ENCODE results near the gene RPUSD1. TPM values are rescaled to one million over a fixed set of nuclear protein-coding genes. Genes with fewer than 3 reads are reported as not detected.
A peak's percentile ranks its signal among the peaks of the same experiment; 100 is the strongest.

Gene RPUSD1
- total RNA-seq, 1 donor from 2014 or later = 8.7 TPM

DNA sequence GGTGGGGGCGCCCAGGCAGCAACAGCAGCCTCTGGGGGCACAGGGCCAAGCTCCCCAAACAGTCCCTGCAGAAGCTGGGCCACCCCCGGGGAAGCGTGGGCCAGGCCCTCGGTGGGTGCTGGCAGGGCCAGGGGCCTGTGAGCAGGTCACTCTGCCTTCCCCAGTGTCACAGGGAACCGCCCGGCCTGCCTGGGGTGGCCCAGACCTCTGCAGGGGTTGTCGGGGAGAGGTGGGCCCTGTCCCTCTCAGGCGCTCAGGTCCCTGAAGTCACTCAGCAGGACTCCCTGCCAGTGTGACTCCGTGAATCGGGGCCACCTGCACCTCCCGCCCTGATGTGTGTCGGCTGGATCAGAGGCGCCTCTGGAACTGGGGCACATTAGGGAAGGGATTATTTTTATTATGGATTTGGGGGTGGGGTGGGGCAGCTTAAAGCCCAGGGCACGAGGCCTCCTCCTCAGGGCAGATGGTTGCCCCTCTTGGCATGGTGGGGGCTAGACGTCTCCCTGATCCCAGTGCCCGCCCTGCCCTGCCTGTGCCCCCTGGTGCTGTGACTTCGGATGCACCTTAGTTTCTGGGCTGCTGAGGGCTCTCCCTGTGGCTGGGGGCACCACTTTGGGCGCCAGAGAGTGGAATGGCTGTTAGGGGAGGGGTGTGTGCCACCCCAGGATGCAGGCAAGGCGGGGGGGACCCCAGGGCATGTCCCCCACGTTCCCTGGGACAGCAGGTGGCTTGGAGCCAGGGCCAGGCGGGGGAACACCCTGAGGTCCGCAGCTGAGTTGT lies 13.6 kb upstream of the RPUSD1 start:
- DNase-seq = no peak
- ATAC-seq = no peak
- intact Hi-C loops (cut with micrococcal nuclease) = no loop called here

GRCh38 chr16:800834-801511 lies 12.8 kb upstream of the RPUSD1 start:
- intact Hi-C loops (cut with micrococcal nuclease) = no loop called here
- ATAC-seq (no peak), DNase-seq (no peak)

GRCh38 chr16:799948-800833 lies 12.0 kb upstream of the RPUSD1 start, which contains the start of gene GNG13:
Gene GNG13 (minus strand): TSS chr16:800734. CDS start chr16:799077, 1,657 bp downstream.
- intact Hi-C loops (cut with micrococcal nuclease) = no loop called here
- ATAC-seq = no peak

GRCh38 chr16:799111-799947 lies 11.1 kb upstream of the RPUSD1 start:
- no peak for ATAC-seq
- peak; percentile 26 for DNase-seq
- intact Hi-C loops (cut with micrococcal nuclease) = no loop called here

More at GRCh38 chr16:799948-800833, 12.0 kb upstream of the RPUSD1 start, which contains the start of gene GNG13:
- DNase-seq = no peak

DNA sequence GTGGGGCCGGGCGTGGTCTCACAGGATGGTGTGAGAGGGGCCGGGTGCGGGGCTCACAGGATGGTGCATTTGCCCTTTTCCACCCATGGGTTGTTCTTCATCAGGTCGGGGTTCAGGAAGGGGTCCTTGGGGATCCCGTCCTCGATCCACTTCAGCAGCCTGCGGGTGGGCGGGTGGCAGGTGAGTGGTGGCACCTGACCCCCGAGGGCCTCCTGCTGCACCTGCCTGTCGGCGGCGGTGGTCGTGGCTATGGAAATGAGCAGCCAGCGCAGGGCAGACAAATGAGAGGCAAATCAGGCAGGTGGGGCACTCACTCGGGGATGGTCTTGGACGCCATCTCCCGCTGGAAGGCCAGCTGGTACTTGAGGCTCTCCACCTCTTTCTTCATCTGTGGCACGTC lies 10.5 kb upstream of the RPUSD1 start:
- ATAC-seq (no peak), DNase-seq (peak; percentile 22)
- intact Hi-C loops (cut with micrococcal nuclease) = no loop called here

- DNase-seq (no peak), ATAC-seq (no peak)
- intact Hi-C loops (cut with micrococcal nuclease) = no loop called here
These were observed 9.5 kb upstream of the RPUSD1 start for GRCh38 chr16:797686-798085.

GRCh38 chr16:797120-797420 lies 8.9 kb upstream of the RPUSD1 start:
- ATAC-seq = no peak
- DNase-seq = no peak
- intact Hi-C loops (cut with micrococcal nuclease) = no loop called here

- intact Hi-C loops (cut with micrococcal nuclease) = no loop called here
- DNase-seq (no peak), ATAC-seq (no peak)
These were observed 8.3 kb upstream of the RPUSD1 start for GRCh38 chr16:796296-797119.

DNA sequence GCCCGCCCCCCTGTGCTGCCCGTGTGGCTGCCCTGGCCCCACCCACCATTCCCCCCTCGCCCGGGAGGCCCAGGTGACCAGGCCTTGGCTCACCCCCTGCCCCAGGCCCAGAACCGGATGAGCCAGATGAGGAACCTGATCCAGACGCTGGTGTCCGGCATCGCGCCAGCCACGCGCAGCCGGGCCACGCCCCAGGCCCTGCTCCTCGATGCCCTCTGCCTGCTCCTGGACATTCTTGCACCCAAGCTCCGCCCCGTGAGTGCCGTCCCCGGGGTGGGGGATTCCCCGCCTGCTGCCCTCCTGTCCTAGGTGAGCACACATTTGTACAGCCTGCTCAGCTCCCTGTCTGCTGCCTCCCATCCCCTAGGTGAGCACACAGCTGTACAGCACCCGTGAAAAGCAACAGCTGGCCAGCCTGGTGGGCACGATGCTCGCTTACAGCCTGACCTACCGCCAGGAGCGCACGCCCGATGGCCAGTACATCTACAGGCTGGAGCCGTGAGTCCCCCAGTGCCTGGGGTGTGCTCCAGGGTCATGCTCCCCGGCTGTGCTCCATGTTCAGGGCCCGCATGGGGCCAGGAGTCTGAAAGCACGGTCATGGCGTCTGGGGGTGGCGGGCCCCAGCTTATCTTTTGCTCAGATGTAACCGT lies 7.5 kb upstream of the RPUSD1 start:
- DNase-seq (no peak), ATAC-seq (no peak)
- intact Hi-C loops (cut with micrococcal nuclease) = no loop called here

- intact Hi-C loops (cut with micrococcal nuclease) = no loop called here
- ATAC-seq (no peak), DNase-seq (no peak)
These were observed 6.8 kb upstream of the RPUSD1 start for GRCh38 chr16:794853-795466.

DNA sequence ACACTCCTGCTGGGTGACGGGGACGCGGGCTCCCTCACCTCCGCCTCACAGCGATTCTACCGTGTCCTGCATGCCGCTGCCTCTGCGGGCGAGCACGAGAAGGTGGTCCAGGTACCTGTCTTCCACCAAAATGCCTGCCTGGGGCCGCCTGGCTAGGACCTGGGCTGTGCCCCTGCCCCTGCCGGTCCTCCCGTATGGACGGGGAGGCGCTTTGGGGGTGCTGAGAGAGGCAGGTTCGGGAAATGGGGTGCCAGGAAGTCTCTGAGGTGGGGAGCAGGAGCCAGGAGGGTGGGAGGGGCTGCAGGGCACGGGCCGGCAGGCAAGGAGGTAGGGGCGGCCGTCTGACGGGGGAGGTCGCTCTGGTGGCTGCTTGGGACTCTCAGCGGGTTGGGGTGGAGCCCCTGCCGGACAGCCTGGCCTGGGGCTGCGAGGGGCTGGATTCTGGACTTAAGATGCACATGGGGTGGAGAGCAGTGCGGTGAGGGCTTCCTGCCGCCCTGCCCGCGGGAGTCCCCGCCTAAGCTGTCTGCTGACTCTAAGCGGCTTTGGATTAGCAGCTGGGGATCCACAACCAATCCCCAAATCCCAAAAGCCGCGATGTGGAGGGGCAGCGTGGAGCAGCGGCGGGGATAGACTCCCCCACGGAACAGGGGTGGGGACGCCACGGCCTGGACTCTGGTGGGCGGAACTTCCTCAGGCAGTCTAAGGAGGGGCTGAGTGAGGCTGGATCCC lies 6.1 kb upstream of the RPUSD1 start:
- intact Hi-C loops (cut with micrococcal nuclease) = no loop called here
- DNase-seq = no peak

GRCh38 chr16:793414-793813 lies 5.2 kb upstream of the RPUSD1 start:
- ATAC-seq = no peak
- intact Hi-C loops (cut with micrococcal nuclease) = no loop called here
- no peak for DNase-seq

More for the DNA sequence above, 6.1 kb upstream of the RPUSD1 start:
- no peak for ATAC-seq

DNA sequence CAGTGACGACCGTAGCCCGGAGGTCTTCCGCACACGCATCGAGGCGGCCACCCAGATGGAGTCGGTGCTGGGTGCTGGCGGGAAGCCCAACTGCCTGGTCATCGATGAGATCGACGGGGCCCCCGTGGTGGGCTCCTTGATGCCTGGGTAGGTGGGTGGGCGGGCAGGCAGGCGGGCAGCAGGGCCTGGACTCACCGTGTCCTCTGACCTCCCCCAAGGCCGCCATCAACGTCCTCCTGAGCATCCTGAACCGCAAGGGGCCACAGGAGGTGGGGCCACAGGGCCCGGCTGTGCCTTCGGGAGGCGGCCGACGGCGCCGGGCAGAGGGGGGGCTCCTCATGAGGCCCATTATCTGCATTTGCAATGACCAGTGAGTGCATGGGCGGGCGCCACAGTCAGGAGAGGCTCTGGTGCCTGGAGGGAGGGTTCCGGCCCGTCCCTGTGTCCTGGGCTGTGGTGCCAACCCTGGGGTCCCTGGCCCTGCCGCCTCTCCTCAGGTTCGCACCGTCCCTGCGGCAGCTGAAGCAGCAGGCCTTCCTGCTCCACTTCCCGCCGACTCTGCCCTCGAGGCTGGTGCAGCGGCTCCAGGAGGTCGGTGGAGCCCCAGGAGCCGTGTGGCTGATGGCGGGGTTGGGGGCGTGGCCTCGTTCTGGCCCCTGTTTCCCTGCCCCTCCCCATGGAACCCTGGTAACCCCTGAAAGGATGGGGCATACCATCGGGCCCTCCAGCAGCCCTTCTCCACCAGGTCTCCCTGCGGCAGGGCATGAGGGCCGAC lies 4.2 kb upstream of the RPUSD1 start:
- ATAC-seq (no peak), DNase-seq (no peak)
- intact Hi-C loops (cut with micrococcal nuclease) = no loop called here

GRCh38 chr16:791131-791530 lies 3.0 kb upstream of the RPUSD1 start:
- intact Hi-C loops (cut with micrococcal nuclease) = no loop called here
- ATAC-seq (no peak), DNase-seq (no peak)

DNA sequence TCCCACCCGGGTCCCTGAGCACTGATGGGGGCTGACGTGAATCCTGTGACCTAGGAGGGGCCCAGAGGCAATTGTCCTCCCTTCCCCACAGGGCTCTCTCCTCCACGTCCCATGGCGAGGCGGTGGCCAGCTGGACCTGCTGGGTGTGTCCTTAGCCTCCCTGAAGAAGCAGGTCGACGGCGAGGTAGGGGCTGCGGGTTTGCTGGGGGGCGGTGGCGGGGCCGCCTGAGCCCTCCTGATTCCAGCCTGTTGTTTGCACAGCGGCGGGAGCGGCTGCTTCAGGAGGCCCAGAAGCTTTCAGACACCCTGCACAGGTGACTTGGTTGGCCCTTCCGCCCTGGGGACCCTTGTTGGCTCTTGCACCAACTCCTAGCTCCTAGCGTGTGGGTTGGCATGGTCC lies 1.9 kb upstream of the RPUSD1 start:
- no peak for ATAC-seq
- intact Hi-C loops (cut with micrococcal nuclease) = no loop called here

More for the DNA sequence above, 1.9 kb upstream of the RPUSD1 start:
- DNase-seq = no peak
